GM12865 (cell line): ENCODE data around the gene CFHR2.
"Not testable (repeated sequence)": the region's sequence is repeated elsewhere in the genome, so short reads cannot be mapped to it uniquely, and the experiment has no call there.

Experiments
- DNase-seq: peaks from one replicate; pipeline ENCODE4 v3.0.0; 2010; ENCODE audit warnings: low read depth
- H3K4me3 ChIP-seq: 2 replicates; pipeline ENCODE4 v1.5.1; 2011; ENCODE audit warnings: mild to moderate bottlenecking, low read depth, low read length, control low read depth
- TF ChIP-seq, protein P1 (sequence below): IDR thresholded peaks from 2 replicates; pipeline ENCODE4 v1.5.1; 2011; ENCODE audit warnings: low read length, control low read depth, low read depth, inconsistent platforms; ENCODE audit not compliant: insufficient read depth; ENCODE audit errors: missing control alignments

Gene CFHR2

DNA sequence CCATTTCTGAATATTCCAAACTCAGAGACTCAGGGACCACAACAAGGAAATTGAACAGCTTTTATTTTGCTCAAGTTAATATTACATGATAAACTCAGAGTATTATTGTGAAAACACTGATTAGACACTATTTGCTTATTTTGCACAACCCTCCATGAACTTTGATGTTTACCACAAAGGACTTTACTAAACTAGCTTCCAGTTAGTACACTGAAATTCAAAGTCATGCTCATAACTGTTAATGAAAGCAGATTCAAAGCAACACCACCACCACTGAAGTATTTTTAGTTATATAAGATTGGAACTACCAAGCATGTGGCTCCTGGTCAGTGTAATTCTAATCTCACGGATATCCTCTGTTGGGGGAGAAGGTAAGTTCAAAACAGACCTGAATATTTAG, at the start of gene CFHR2:
CFHR2 (plus strand) TSS at position 171 of the 400 bp plus-strand sequence; CDS start at position 314, 143 bp downstream.
- not testable (repeated sequence) for DNase-seq, H3K4me3 ChIP-seq

DNA sequence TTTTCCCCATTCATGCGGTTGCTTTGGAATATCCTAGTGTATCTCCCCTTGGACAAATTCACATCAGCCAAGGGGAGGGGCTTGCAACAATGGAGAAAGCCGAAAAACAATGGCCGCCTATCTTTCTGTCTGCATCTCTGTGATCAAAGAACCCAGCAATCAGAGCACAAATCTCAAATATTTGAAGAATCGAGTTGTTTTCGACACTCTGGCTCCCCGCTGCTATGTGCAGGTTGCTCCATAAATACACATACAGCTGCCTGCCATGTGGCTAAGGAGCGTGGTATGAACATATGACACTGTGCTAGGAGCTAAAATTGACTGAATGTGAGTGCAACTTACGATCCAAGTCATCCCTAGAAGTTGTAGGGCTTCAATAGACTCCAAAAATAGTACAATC, 47.2 kb upstream of the CFHR2 start:
- no peak for DNase-seq
- no peak overlapping the region for H3K4me3 ChIP-seq
- TF ChIP-seq, protein P1, sequence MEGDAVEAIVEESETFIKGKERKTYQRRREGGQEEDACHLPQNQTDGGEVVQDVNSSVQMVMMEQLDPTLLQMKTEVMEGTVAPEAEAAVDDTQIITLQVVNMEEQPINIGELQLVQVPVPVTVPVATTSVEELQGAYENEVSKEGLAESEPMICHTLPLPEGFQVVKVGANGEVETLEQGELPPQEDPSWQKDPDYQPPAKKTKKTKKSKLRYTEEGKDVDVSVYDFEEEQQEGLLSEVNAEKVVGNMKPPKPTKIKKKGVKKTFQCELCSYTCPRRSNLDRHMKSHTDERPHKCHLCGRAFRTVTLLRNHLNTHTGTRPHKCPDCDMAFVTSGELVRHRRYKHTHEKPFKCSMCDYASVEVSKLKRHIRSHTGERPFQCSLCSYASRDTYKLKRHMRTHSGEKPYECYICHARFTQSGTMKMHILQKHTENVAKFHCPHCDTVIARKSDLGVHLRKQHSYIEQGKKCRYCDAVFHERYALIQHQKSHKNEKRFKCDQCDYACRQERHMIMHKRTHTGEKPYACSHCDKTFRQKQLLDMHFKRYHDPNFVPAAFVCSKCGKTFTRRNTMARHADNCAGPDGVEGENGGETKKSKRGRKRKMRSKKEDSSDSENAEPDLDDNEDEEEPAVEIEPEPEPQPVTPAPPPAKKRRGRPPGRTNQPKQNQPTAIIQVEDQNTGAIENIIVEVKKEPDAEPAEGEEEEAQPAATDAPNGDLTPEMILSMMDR: no peak

DNA sequence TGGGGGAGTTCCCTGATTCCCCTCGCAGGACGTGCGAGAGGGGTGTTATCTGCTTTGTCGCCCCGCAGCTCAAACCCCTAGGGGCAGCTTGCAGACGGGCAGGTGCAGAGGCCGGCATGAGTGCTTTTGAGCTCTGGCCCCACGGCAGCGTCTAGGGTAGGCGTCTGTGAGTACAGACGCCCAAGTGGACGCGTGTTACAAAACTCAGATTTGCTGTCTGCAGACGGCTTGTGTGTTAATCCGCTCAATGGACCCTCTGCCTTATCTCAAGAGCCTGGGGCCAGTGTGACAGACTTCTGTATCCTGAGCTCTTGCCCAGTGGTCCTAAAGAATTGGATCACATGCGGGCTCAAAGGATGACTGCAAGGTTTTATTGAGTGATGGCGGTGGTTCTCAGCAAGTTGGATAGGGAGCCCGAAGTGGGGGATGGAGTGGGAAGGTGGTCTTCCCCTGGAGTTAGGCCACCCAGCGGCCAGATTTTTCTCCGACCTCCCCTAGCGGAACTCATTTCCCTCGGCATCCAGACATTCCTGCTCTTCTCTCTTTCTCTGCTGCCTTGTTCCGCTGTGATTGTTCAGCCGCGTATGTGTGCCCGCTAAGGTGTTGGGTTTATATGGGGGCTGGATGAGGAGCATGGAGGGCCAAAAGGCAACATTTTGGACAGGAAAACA, 46.2 kb upstream of the CFHR2 start:
- no peak overlapping the region for H3K4me3 ChIP-seq
- TF ChIP-seq, protein P1: no peak
- no peak for DNase-seq

DNA sequence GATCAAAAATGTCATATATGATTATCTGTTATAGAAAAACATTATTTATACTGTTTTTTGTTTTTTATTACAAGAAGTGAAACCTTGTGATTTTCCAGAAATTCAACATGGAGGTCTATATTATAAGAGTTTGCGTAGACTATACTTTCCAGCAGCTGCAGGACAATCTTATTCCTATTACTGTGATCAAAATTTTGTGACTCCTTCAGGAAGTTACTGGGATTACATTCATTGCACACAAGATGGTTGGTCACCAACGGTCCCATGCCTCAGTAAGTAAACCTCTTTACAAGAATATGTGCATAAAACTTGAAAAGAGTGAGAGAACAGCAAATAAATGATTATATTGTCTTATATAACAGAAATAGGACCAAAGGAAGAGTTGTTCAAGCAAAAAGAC, 41.2 kb upstream of the CFHR2 start:
- H3K4me3 ChIP-seq: no peak overlapping the region
- TF ChIP-seq, protein P1: no peak
- no peak for DNase-seq

DNA sequence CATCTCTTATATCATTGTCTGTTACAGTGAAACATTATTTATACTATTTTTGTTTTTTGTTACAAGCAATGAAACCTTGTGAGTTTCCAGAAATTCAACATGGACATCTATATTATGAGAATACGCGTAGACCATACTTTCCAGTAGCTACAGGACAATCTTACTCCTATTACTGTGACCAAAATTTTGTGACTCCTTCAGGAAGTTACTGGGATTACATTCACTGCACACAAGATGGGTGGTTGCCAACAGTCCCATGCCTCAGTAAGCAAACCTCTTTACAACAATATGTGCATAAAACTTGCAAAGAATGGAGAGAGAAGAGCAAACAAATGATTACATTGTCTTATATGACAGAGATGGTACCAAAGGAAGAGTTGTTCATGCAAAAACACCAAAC, 33.3 kb upstream of the CFHR2 start:
- no peak for DNase-seq
- TF ChIP-seq, protein P1: no peak
- H3K4me3 ChIP-seq: no peak overlapping the region

DNA sequence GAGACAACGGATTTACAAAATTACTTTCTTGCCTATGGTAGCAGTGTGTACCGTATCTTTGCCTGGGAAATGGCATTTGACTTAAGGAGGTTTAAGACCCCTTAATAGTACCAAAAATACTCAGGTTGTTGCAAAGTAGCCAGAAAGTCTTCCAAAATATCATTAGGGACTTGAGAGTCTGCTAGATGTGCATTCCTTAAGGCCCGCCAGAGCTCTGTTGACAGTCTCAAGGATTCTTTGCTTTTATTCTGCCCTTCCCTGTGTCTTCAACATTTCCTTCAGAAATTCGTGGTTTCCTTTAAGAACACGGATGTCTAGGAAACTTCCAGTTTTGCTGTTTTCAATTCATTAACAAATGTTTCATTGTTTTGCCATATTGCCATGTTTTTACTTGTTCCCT, 31.3 kb upstream of the CFHR2 start:
- DNase-seq, H3K4me3 ChIP-seq: not testable (repeated sequence)

DNA sequence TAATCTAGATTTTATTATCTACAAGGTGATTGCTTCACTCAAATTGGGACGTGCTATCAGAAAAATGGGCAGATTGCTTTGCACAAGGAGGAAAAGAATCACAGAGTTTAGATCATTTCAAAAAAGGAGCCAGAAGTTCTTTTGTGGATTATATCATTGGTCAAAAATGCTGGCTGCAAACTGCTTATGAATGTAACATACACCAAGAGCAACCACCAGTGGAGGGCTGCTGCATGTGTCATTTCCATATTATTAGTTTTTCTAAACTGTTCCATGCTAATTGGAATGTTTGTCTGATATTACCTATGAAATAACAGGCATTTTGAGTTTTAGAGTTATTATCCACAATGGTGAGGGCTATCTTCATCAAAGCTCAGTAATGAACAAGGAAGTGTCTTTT, 16.7 kb upstream of the CFHR2 start:
- DNase-seq, H3K4me3 ChIP-seq: not testable (repeated sequence)

DNA sequence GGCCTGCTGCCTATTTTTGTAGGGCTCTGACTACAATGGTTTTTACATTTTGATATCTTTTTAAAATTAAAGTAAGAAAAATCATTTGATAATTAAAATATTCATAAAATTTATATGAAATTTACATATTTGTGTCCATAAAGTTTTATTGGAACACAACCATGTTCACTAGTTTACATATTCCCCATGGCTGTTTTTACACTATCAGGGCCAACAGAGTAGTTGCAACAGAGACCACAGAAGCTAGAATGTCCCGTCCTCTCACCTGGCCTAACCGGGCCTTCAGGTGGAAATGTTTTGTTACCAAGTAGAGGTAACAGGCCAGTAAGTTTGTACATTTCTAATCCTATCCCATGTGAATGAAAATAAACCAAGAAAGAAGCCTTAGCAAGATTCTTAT, 10.7 kb upstream of the CFHR2 start:
- not testable (repeated sequence) for H3K4me3 ChIP-seq, DNase-seq

DNA sequence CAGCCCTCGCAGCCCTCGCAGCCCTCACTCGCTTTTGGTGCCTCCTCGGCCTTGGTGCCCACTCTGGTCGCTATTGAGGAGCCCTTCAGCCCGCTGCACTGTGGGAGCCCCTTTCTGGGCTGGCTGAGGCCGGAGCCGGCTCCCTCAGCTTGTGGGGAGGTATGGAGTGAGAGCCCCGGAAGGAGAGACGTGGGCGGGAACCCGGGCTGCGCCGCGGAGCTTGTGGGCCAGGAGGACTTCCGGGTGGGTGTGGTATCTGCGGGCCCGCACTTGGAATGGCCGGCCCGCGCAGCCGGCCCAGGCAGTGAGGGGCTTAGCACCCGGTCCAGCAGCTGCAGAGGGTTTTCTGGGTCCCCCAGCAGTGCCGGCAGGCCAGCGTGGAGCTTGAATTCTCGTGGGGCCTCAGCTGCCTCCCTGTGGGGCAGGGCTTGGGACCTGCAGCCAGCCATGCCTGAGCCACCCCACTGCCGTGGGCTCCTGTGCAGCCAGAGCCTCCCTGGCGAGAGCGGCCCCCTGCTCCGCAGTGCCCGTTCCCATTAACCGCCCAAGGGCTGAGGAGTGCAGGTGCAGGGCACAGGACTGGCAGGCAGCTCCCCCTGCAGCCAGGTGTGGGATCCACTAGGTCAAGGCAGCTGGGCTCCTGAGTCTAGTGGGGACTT, 9.9 kb upstream of the CFHR2 start:
- no peak overlapping the region for H3K4me3 ChIP-seq
- no peak for DNase-seq
- TF ChIP-seq, protein P1: no peak

DNA sequence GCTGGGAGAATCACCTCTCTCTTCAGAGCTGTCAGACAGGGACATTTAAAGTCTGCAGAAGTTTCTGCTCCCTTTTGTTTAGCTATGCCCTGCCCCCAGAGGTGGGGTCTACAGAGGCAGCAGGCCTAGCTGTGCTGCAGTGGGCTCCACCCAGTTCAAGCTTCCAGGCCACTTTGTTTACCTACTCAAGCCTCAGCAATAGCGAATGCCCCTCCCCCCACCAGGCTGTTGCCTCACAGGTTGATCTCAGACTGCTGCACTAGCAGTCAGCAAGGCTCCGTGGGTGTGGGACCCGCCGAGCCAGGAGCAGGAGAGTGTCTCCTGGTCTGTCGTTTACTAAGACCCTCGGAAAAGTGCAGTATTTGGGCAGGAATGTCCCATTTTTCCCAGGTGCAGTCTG, 2.1 kb upstream of the CFHR2 start:
- H3K4me3 ChIP-seq, DNase-seq: not testable (repeated sequence)
